Type B pancreatic cell (in vitro differentiated cells): Measurements from ENCODE around the gene CPHXL. TPM values are rescaled to one million over a fixed set of nuclear protein-coding genes. Genes with fewer than 3 reads are reported as not detected.

Experiments used
- DNase-seq: peaks from one replicate; pipeline ENCODE4 v3.0.0; 2021; ENCODE audit warnings: mixed read lengths; ENCODE audit not compliant: unreplicated experiment; ENCODE audit errors: extremely low spot score
- H3K27ac Mint-ChIP-seq: 2 replicates; pipeline ENCODE4 v1.8.0; 2021; ENCODE audit warnings: mild to moderate bottlenecking, mixed read lengths
- H3K27me3 Mint-ChIP-seq: 2 replicates; pipeline ENCODE4 v1.8.0; 2021; ENCODE audit warnings: mixed read lengths
- H3K36me3 Mint-ChIP-seq: 2 replicates; pipeline ENCODE4 v1.8.0; 2021; ENCODE audit warnings: mixed read lengths
- H3K4me1 Mint-ChIP-seq: one replicate; pipeline ENCODE4 v1.8.0; 2021; ENCODE audit warnings: mixed read lengths; ENCODE audit not compliant: unreplicated experiment
- H3K4me3 Mint-ChIP-seq: 2 replicates; pipeline ENCODE4 v1.8.0; 2021; ENCODE audit warnings: mild to moderate bottlenecking, mixed read lengths
- H3K9me3 Mint-ChIP-seq: 2 replicates; pipeline ENCODE4 v1.8.0; 2021; ENCODE audit warnings: mixed read lengths
- total RNA-seq: library from RNA; stranded (reverse); gene quantifications from 2 replicates; pipeline ENCODE4 v1.2.1, GENCODE V29; 2021; ENCODE audit warnings: low replicate concordance
- TF ChIP-seq, protein P1 (sequence below): fragments of 200-600 bp; sonication (generic); conservative IDR thresholded peaks from 2 replicates; pipeline ENCODE4 v1.5.0; 2021; ENCODE audit warnings: antibody characterized with exemption, mild to moderate bottlenecking

The CPHXL gene
- total RNA-seq, 1 donor from 2014 or later: not detected

- H3K9me3 Mint-ChIP-seq: peaks cover 12% of the 10 kb centered on the region
Measured at GRCh38 chr16:75746359-75746758, 20.1 kb upstream of the CPHXL start.

GRCh38 chr16:75745823-75746222 lies 19.5 kb upstream of the CPHXL start:
- DNase-seq: no peak
- H3K36me3 Mint-ChIP-seq: no peaks in the 10 kb centered on the region
- no peak overlapping the region for H3K27ac Mint-ChIP-seq
- H3K4me3 Mint-ChIP-seq: no peak overlapping the region
- no peaks in the 10 kb centered on the region for H3K27me3 Mint-ChIP-seq
- peaks cover 15% of the 10 kb centered on the region for H3K4me1 Mint-ChIP-seq
- H3K9me3 Mint-ChIP-seq: peaks cover 12% of the 10 kb centered on the region
- TF ChIP-seq, protein P1, sequence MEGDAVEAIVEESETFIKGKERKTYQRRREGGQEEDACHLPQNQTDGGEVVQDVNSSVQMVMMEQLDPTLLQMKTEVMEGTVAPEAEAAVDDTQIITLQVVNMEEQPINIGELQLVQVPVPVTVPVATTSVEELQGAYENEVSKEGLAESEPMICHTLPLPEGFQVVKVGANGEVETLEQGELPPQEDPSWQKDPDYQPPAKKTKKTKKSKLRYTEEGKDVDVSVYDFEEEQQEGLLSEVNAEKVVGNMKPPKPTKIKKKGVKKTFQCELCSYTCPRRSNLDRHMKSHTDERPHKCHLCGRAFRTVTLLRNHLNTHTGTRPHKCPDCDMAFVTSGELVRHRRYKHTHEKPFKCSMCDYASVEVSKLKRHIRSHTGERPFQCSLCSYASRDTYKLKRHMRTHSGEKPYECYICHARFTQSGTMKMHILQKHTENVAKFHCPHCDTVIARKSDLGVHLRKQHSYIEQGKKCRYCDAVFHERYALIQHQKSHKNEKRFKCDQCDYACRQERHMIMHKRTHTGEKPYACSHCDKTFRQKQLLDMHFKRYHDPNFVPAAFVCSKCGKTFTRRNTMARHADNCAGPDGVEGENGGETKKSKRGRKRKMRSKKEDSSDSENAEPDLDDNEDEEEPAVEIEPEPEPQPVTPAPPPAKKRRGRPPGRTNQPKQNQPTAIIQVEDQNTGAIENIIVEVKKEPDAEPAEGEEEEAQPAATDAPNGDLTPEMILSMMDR: no peak

More at GRCh38 chr16:75746359-75746758, 20.1 kb upstream of the CPHXL start:
- Mint-ChIP-seq H3K4me1 (peaks cover 15% of the 10 kb centered on the region), H3K27ac (no peak overlapping the region), H3K36me3 (no peaks in the 10 kb centered on the region), H3K4me3 (no peak overlapping the region), H3K27me3 (no peaks in the 10 kb centered on the region)
- TF ChIP-seq, protein P1: no peak
- no peak for DNase-seq

DNA sequence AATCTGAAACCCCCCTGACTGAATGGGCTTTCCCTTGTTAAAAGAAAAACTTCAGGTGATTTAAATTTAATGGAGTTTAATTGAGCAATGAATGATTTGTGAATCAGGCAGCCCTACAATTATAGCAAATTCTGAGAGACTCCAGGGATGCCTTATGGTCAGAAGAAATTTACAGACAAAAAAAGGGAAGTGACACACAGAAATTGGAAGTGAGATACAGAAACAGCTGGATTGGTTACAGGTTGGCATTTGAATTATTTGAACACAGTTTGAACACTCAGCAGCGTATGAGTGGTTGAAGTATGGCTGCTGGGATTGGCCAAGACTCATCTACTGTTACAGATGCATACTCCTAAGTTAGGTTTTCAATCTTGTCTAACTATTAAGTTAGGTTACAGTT lies 19.0 kb upstream of the CPHXL start:
- Mint-ChIP-seq H3K9me3 (peaks cover 12% of the 10 kb centered on the region), H3K4me3 (no peak overlapping the region), H3K27ac (no peak overlapping the region), H3K36me3 (no peaks in the 10 kb centered on the region), H3K4me1 (peaks cover 11% of the 10 kb centered on the region), H3K27me3 (no peaks in the 10 kb centered on the region)
- TF ChIP-seq, protein P1: no peak
- no peak for DNase-seq

DNA sequence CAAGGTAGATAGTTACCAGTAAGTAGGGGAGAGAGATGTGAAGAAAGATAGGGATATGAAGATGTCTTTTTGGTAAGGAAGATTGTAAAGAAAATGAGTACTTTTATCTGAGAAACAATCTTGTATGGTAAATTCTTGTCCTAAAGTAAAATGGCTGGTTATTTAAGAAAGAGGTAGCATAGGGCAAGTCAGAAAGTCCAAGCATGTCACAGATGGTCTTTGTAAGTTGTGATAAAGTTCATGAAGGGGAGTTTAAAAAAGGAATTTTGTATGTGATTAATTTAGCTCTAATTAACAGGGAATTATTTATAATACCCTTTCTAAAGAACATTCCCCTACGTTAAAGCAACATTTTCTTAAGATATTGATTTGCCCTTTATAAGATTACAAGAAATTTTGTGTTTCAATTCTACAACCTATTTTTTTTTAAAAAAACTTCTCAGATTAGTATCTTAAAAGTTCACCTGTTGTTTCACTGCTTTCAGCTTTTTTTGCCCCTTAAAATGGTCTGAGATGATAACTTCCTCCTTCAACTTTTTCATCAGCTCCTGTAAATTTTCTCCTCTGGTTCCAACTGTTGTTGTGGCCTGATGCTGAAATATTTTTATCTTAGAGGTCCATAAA lies 16.2 kb upstream of the CPHXL start:
- TF ChIP-seq, protein P1: no peak
- H3K4me3 Mint-ChIP-seq: no peak overlapping the region
- H3K27me3 Mint-ChIP-seq: no peaks in the 10 kb centered on the region
- peaks cover 7% of the 10 kb centered on the region for H3K9me3 Mint-ChIP-seq
- no peaks in the 10 kb centered on the region for H3K4me1 Mint-ChIP-seq
- DNase-seq: no peak
- H3K36me3 Mint-ChIP-seq: no peaks in the 10 kb centered on the region
- H3K27ac Mint-ChIP-seq: no peak overlapping the region

GRCh38 chr16:75733305-75734211 lies 7.3 kb upstream of the CPHXL start:
- Mint-ChIP-seq H3K4me3 (no peak overlapping the region), H3K9me3 (no peaks in the 10 kb centered on the region), H3K4me1 (peaks cover 11% of the 10 kb centered on the region), H3K27ac (no peak overlapping the region), H3K36me3 (no peaks in the 10 kb centered on the region), H3K27me3 (no peaks in the 10 kb centered on the region)
- DNase-seq: no peak
- TF ChIP-seq, protein P1: no peak
